H1 (cell line): ENCODE data around the gene SFT2D1. TPM values are rescaled to one million over a fixed set of nuclear protein-coding genes. Genes with fewer than 3 reads are reported as not detected.

Source experiments
- HDAC6 ChIP-seq: IDR thresholded peaks from one replicate; pipeline ENCODE4 v1.7.1; 2012; ENCODE audit warnings: low read depth, mild to moderate bottlenecking, inconsistent platforms, low read length, moderate library complexity
- polyA plus RNA-seq, 7 experiments: library from polyadenylated mRNA; depleted of rRNA in 3 of 7; stranded (reverse) in 5 of 7; unstranded in 2 of 7; fragments of >200 nt in 5 of 7; fragments of 200-250 nt in 2 of 7; gene quantifications; 1 replicate in 5 of 7; 2 replicates in 1 of 7; 4 replicates in 1 of 7; pipeline versions ENCODE4 v1.2.1 to v1.2.3, GENCODE V29; 2011 to 2013; ENCODE audit warnings: missing spikeins in 2 of 7, mixed read lengths in 2 of 7
- total RNA-seq: library from RNA; stranded (reverse); fragmentation: NEBNext Ultra II Directional; extraction: Animal tissue kit (Norgen Biotek cat#: 25700); gene quantifications from 2 replicates; pipeline ENCODE4 v1.2.1, GENCODE V29; 2021
- TF ChIP-seq, protein P1 (sequence below): IDR thresholded peaks from 2 replicates; pipeline ENCODE4 v1.6.1; 2012; ENCODE audit warnings: inconsistent platforms

SFT2D1 gene
- total and polyA plus RNA-seq, 2 of the 8 experiments (the other 6 are each of a cell fraction or from before 2014, with no cell fraction given): 52.3 to 76.1 TPM

DNA sequence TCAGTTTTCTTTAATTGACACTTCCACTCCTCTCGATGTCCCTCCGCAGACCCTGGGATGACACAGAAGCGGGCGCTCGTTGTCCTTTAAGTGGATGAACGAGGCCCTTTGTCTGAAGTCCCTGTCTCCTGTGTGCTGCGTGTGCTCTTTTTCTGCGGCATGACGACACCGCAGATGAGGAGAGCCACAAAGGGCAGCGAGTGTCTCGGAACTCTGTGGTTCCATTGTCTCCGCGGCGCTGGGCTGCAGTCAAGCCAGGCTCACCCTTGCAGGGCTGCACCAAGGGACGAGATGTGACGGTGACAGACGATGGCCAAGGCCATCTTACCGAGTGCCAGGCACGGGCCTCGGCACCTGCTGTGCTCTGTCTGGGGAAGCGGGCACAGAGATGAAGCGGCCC, 44.7 kb downstream of the SFT2D1 start (continued):
- TF ChIP-seq, protein P1, sequence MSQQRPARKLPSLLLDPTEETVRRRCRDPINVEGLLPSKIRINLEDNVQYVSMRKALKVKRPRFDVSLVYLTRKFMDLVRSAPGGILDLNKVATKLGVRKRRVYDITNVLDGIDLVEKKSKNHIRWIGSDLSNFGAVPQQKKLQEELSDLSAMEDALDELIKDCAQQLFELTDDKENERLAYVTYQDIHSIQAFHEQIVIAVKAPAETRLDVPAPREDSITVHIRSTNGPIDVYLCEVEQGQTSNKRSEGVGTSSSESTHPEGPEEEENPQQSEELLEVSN: no peak
- no peak for TF ChIP-seq HDAC6
